ENCODE measurements around the gene RUFY1.

DNA sequence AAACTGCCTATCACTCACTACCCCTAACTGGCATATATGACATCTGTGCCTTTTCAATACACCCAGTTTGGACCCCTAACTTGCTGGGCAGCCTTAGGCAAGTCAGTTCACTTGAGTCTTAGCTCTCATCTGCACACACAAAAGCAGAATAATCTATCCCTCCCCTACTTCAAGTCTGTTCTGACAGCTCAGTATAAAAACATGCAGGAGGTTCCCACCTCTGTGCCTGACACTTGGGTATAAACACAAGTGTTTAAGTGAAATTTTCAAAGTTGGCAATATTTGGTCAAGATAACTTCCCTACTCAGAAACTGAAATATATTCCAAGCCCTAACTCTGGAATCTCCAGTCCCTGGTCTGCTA lies 60.5 kb downstream of the RUFY1 start:
- TF ChIP-seq EZH2 (IDR thresholded peaks at IDR 0.05; ENCODE audit: borderline replicate concordance, low read depth, low read length, severe bottlenecking) = no peak
- TF ChIP-seq, protein P1, sequence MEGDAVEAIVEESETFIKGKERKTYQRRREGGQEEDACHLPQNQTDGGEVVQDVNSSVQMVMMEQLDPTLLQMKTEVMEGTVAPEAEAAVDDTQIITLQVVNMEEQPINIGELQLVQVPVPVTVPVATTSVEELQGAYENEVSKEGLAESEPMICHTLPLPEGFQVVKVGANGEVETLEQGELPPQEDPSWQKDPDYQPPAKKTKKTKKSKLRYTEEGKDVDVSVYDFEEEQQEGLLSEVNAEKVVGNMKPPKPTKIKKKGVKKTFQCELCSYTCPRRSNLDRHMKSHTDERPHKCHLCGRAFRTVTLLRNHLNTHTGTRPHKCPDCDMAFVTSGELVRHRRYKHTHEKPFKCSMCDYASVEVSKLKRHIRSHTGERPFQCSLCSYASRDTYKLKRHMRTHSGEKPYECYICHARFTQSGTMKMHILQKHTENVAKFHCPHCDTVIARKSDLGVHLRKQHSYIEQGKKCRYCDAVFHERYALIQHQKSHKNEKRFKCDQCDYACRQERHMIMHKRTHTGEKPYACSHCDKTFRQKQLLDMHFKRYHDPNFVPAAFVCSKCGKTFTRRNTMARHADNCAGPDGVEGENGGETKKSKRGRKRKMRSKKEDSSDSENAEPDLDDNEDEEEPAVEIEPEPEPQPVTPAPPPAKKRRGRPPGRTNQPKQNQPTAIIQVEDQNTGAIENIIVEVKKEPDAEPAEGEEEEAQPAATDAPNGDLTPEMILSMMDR (IDR thresholded peaks at IDR 0.05; ENCODE audit: borderline replicate concordance, extremely low read depth, low read length, poor library complexity, severe bottlenecking) = no peak

Measured in DND-41 (cell line).